BLaER1 (cell line): ENCODE data around the gene PRKCE.

Experiments
- H3K27ac ChIP-seq: shearing (Covaris generic); formaldehyde crosslinking; 2 replicates; pipeline ENCODE4 v1.8.1; 2022
- H3K27me3 ChIP-seq: shearing (Covaris generic); formaldehyde crosslinking; 2 replicates; pipeline ENCODE4 v1.8.1; 2022
- H3K36me3 ChIP-seq: shearing (Covaris generic); formaldehyde crosslinking; 2 replicates; pipeline ENCODE4 v1.8.1; 2022
- H3K4me1 ChIP-seq: shearing (Covaris generic); formaldehyde crosslinking; 2 replicates; pipeline ENCODE4 v1.8.1; 2022
- H3K4me2 ChIP-seq: shearing (Covaris generic); formaldehyde crosslinking; 2 replicates; pipeline ENCODE4 v1.8.1; 2022
- H3K4me3 ChIP-seq: shearing (Covaris generic); formaldehyde crosslinking; 2 replicates; pipeline ENCODE4 v1.8.1; 2022
- H3K9ac ChIP-seq: shearing (Covaris generic); formaldehyde crosslinking; 2 replicates; pipeline ENCODE4 v1.8.1; 2022
- H3K9me3 ChIP-seq: shearing (Covaris generic); formaldehyde crosslinking; 2 replicates; pipeline ENCODE4 v1.8.1; 2022
- H4K20me1 ChIP-seq: shearing (Covaris generic); formaldehyde crosslinking; 2 replicates; pipeline ENCODE4 v1.8.1; 2022
- Cebpa-rat ChIP-seq: shearing (Covaris generic); IDR thresholded peaks from 2 replicates; pipeline ENCODE4 v1.8.1; 2022

Gene PRKCE

GRCh38 chr2:45982096-45982495 is 330.6 kb downstream of the PRKCE start:
- Histone ChIP-seq H3K27me3 (no peaks in the 10 kb centered on the region), H3K36me3 (peaks cover 99% of the 10 kb centered on the region), H3K4me1 (peaks cover 59% of the 10 kb centered on the region), H3K9me3 (no peaks in the 10 kb centered on the region), H3K4me2 (no peak overlapping the region), H3K9ac (no peak overlapping the region), H3K4me3 (no peak overlapping the region), H4K20me1 (peaks cover 80% of the 10 kb centered on the region), H3K27ac (no peak overlapping the region)
- TF ChIP-seq Cebpa-rat, result no peak

DNA sequence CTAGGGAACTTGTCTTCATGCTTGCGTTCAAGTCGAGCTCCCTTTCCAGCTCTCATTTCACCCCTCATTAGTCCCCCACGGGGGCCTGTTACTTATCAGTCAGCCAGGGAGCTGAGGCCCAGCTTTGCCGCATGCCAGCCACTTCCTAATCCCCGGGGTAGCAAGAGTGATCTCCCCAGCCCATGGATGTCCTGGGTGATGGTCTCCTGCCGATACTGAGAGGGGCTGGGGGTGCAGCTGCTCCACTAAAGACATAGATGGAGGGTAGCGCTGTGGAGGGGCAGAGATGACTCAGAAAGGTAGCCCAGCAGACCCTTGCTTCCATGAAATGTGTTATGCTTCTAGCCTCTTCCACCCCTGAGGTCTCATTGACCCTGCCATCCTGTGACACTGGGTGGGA is 331.7 kb downstream of the PRKCE start:
- no peak for TF ChIP-seq Cebpa-rat
- Histone ChIP-seq H3K36me3 (peaks cover 100% of the 10 kb centered on the region), H3K9me3 (no peaks in the 10 kb centered on the region), H3K4me3 (no peak overlapping the region), H3K4me1 (peaks cover 51% of the 10 kb centered on the region), H3K4me2 (peak overlapping the region; percentile 51; the same call in 1 of the 2 replicates), H4K20me1 (peaks cover 78% of the 10 kb centered on the region), H3K27ac (no peak overlapping the region), H3K9ac (no peak overlapping the region), H3K27me3 (no peaks in the 10 kb centered on the region)

DNA sequence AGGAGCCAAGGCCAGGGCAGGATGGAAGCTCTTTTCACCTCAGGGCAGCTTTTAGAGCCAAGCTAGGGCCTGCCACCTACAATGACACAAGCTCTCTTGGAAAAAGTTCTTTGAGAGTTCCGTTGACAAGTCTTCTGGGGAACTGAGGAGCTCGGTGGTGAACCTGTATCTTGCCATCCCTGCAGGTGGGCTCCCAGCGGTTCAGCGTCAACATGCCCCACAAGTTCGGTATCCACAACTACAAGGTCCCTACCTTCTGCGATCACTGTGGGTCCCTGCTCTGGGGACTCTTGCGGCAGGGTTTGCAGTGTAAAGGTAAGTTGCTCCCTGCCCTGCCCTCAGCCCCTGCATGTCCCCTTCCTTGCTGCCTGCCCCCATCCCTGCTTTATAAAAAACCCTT is 332.9 kb downstream of the PRKCE start:
- no peaks in the 10 kb centered on the region for H3K9me3 ChIP-seq
- peaks cover 100% of the 10 kb centered on the region for H3K36me3 ChIP-seq
- H3K4me3 ChIP-seq, result no peak overlapping the region
- no peaks in the 10 kb centered on the region for H3K27me3 ChIP-seq
- no peak overlapping the region for H3K27ac ChIP-seq
- H3K9ac ChIP-seq, result no peak overlapping the region
- peak overlapping the region; percentile 51 for H3K4me2 ChIP-seq
- TF ChIP-seq Cebpa-rat, result no peak
- peaks cover 77% of the 10 kb centered on the region for H4K20me1 ChIP-seq
- peaks cover 39% of the 10 kb centered on the region for H3K4me1 ChIP-seq

DNA sequence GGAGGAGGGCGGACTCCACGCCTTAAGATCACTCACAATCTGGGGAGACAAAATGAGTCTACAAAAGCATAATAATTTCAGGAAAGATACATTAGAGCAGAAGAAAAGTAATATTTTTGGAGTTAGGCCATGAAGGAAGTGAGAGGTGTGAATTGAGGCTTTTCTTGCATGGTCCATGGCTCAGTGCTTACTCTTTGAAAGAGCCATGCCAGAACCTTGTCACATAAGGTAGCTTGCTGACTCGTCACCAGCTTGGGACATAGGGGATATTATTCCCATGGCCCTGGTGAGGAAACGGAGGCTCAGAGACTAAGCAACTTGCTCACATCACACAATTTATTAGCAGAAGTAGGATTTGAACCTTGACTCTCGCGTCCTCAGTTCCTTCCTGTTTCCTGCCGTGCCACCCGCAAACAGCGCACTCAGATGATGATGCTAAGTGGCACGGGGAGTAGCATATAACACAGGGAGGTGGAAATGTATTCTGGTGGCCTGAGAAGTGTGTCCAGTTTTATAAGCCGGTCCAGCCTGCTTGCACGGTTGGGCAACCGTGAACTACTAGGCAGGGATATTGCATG is 333.5 kb downstream of the PRKCE start:
- H3K27ac ChIP-seq, result no peak overlapping the region
- H3K9me3 ChIP-seq, result no peaks in the 10 kb centered on the region
- H3K4me1 ChIP-seq, result peaks cover 33% of the 10 kb centered on the region
- no peak overlapping the region for H3K9ac ChIP-seq
- peak overlapping the region; percentile 51 for H3K4me2 ChIP-seq
- H3K4me3 ChIP-seq, result no peak overlapping the region
- H4K20me1 ChIP-seq, result peaks cover 71% of the 10 kb centered on the region
- no peak for TF ChIP-seq Cebpa-rat
- H3K27me3 ChIP-seq, result no peaks in the 10 kb centered on the region
- peaks cover 100% of the 10 kb centered on the region for H3K36me3 ChIP-seq

- no peak overlapping the region for H3K4me2 ChIP-seq
- no peak overlapping the region for H3K9ac ChIP-seq
- H3K4me3 ChIP-seq, result no peak overlapping the region
- no peaks in the 10 kb centered on the region for H3K27me3 ChIP-seq
- H3K4me1 ChIP-seq, result peaks cover 31% of the 10 kb centered on the region
- no peak overlapping the region for H3K27ac ChIP-seq
- no peak for TF ChIP-seq Cebpa-rat
- H3K9me3 ChIP-seq, result no peaks in the 10 kb centered on the region
- peaks cover 100% of the 10 kb centered on the region for H3K36me3 ChIP-seq
- H4K20me1 ChIP-seq, result peaks cover 58% of the 10 kb centered on the region
Observed at GRCh38 chr2:45986509-45986908, 335.0 kb downstream of the PRKCE start.

DNA sequence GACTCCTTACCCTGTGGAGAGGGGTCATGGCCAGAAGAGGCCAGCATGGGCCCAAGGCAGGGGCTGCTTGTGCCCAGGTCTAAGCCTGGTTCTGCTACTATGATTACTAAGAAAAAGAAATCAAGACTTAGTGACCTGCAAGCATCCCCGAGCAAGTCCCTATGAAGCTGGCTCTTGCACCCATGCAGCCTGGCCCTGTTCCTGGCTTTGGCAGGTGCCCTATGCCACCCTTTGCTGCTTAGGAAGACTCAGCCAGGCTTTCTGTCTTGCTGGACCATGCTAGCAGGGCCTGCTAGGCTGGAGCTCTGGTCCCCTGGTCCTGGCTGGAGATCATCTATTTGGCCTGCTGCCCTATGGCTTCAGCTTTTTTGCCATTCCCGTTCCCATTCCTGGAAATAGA is 336.4 kb downstream of the PRKCE start:
- Histone ChIP-seq H3K9ac (no peak overlapping the region), H3K4me3 (no peak overlapping the region), H3K4me2 (no peak overlapping the region), H3K4me1 (peaks cover 28% of the 10 kb centered on the region), H3K36me3 (peaks cover 100% of the 10 kb centered on the region), H3K27ac (no peak overlapping the region), H4K20me1 (peaks cover 48% of the 10 kb centered on the region), H3K27me3 (no peaks in the 10 kb centered on the region), H3K9me3 (no peaks in the 10 kb centered on the region)
- no peak for TF ChIP-seq Cebpa-rat

- H3K9ac ChIP-seq, result no peak overlapping the region
- TF ChIP-seq Cebpa-rat, result no peak
- no peak overlapping the region for H3K27ac ChIP-seq
- H3K4me1 ChIP-seq, result peaks cover 18% of the 10 kb centered on the region
- no peaks in the 10 kb centered on the region for H3K27me3 ChIP-seq
- H3K36me3 ChIP-seq, result peaks cover 99% of the 10 kb centered on the region
- peaks cover 38% of the 10 kb centered on the region; the same call in 1 of the 2 replicates for H4K20me1 ChIP-seq
- H3K4me2 ChIP-seq, result no peak overlapping the region
- H3K4me3 ChIP-seq, result no peak overlapping the region
- H3K9me3 ChIP-seq, result no peaks in the 10 kb centered on the region
Observed at GRCh38 chr2:45988879-45989278, 337.4 kb downstream of the PRKCE start.

DNA sequence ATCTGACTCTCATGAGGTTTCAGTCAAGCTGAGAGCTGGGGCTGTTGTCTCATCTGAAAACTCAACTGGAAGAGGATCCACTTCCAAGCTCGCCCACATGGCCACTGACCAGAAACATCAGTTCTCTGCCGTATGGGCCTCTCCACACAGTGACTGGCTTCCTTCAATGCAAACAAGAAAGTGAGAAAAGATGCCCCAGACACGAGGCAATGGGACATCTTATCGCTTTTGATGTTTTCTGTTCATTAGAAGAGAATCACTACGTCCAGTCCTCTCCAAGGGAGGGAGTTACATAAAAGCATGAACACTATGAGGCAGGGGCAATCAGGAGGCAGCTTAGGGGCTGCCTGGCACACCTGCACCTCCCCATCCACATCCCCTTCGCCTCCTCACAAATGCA is 338.7 kb downstream of the PRKCE start:
- H3K36me3 ChIP-seq, result peaks cover 98% of the 10 kb centered on the region
- peaks cover 5% of the 10 kb centered on the region for H3K4me1 ChIP-seq
- 0 out of 2 replicates have a peak, but pooled peaks cover 33% of the 10 kb centered on the region for H4K20me1 ChIP-seq
- H3K4me2 ChIP-seq, result no peak overlapping the region
- no peak overlapping the region for H3K4me3 ChIP-seq
- no peak overlapping the region for H3K27ac ChIP-seq
- H3K9me3 ChIP-seq, result no peaks in the 10 kb centered on the region
- H3K27me3 ChIP-seq, result no peaks in the 10 kb centered on the region
- no peak overlapping the region for H3K9ac ChIP-seq
- no peak for TF ChIP-seq Cebpa-rat

DNA sequence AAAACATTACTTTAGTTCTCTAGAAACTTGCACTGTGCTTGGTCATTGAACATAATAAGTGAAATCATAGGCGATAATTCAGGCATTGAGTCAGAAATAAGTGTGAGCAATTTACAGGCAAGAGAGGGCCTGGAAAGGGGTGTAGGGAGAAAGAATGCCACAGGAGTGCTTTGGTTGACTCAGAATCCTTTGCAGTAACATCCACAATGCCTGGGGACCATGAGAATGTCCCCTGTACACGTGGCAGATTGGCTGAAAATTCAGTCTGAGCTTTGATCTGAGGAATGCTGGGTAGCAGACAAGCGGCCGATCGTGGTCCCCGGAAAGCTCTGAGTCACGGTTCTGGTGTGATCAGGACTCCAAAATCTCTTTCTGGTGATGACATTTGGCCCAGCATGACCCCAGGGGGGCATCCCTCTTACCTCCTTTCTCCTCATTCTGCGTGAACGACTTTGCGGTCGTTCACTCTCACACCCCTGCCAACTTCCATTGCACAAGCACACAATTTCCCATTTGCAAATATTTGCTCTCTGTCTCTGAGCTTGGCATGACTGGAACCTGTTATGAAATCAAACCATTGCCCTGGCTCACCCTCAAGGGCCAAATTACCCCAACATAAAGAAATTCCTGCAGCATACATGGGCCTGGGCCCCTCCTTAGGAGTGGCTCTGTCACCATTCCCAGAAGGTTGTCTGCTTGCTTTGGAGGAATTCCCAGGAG is 340.7 kb downstream of the PRKCE start:
- H3K4me1 ChIP-seq, result no peaks in the 10 kb centered on the region
- TF ChIP-seq Cebpa-rat, result no peak
- no peaks in the 10 kb centered on the region for H3K9me3 ChIP-seq
- peaks cover 80% of the 10 kb centered on the region for H3K36me3 ChIP-seq
- no peaks in the 10 kb centered on the region for H3K27me3 ChIP-seq
- peaks cover 32% of the 10 kb centered on the region; the same call in 1 of the 2 replicates for H4K20me1 ChIP-seq
- H3K4me2 ChIP-seq, result no peak overlapping the region
- H3K9ac ChIP-seq, result no peak overlapping the region
- H3K4me3 ChIP-seq, result no peak overlapping the region
- H3K27ac ChIP-seq, result no peak overlapping the region

DNA sequence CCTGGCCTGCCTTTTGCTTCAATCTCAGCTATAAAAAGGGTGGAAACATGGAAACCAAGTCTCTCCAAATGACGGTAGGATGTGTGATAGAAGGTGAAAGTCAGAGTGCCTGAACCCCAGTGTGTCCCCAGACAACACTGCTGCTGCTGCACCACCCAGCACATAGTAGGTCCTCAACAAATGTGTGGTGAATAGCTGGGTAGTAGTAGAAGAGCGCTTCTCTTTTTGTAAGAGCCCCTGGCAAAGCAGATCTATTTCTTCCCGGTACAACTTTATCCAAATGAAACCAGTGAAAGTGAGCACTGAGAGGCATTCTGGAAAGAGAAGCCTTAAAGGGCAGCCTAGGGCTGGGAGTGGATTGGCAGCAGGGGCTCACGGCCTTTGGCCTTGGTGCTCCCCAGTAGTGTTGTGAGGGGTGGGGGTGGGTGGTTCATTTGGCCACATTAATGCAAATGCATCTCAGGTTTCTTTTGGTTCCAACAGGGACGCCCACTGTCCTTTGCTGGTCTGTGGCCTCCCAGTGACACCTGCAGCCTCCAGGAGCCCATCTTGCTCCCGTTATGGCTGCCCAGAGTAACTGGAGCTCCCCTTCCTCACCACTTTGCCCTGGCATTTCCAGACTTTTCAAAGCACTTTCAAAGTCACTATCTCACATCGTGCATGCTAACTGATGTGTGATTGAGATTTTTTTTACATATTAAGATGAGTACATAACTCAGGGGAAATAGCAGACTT is 341.4 kb downstream of the PRKCE start:
- Histone ChIP-seq H3K4me2 (no peak overlapping the region), H4K20me1 (peaks cover 26% of the 10 kb centered on the region; the same call in 1 of the 2 replicates), H3K4me3 (no peak overlapping the region), H3K36me3 (peaks cover 73% of the 10 kb centered on the region), H3K9me3 (no peaks in the 10 kb centered on the region), H3K27me3 (no peaks in the 10 kb centered on the region), H3K27ac (0 out of 2 replicates have a peak overlapping the region, but pooled peaks have one; percentile 42), H3K4me1 (no peaks in the 10 kb centered on the region), H3K9ac (no peak overlapping the region)
- no peak for TF ChIP-seq Cebpa-rat
